ENCODE results near the gene ASCL4. TPM values are rescaled to one million over a fixed set of nuclear protein-coding genes. Genes with fewer than 3 reads are reported as not detected.

Gene ASCL4
- total RNA-seq, 1 experiment from 2014 or later: not detected

- Histone ChIP-seq H2AFZ (ENCODE audit: low read length) (peak overlapping the region; percentile 8), H3K4ac (ENCODE audit: low read depth, low read length) (no peak overlapping the region), H3K4me1 (ENCODE audit: insufficient read depth, low read length) (no peaks in the 10 kb centered on the region), H2BK20ac (ENCODE audit: low read depth, low read length, poor library complexity, severe bottlenecking) (no peak overlapping the region), H3K79me2 (ENCODE audit: insufficient read depth, low read length) (no peaks in the 10 kb centered on the region), H2BK120ac (ENCODE audit: low read depth, low read length, poor library complexity, severe bottlenecking) (no peak overlapping the region), H3K79me1 (ENCODE audit: insufficient read depth, low read depth, low read length, poor library complexity, severe bottlenecking) (no peaks in the 10 kb centered on the region), H4K20me1 (ENCODE audit: control insufficient read depth, insufficient read depth, insufficient read length) (no peaks in the 10 kb centered on the region), H3K23ac (ENCODE audit: insufficient read length, low read depth, low read length) (no peak overlapping the region), H3T11ph (ENCODE audit: low read length) (no peak overlapping the region), H3K18ac (ENCODE audit: insufficient read length, low read depth, low read length) (no peak overlapping the region), H3K56ac (ENCODE audit: insufficient read length, low read depth, low read length) (no peak overlapping the region), H2AK5ac (ENCODE audit: insufficient read length, low read length) (no peak overlapping the region), H4K5ac (ENCODE audit: insufficient read length, low read depth, low read length) (no peak overlapping the region), H4K8ac (replicated peaks; ENCODE audit: insufficient read length, low read depth, low read length) (no peak overlapping the region), H2BK12ac (ENCODE audit: insufficient read length, low read depth, low read length) (no peak overlapping the region), H3K27me3 (ENCODE audit: insufficient read depth, low read length) (no peaks in the 10 kb centered on the region), H3K14ac (ENCODE audit: insufficient read depth, low read length) (no peak overlapping the region), H2BK5ac (ENCODE audit: insufficient read length, low read length) (no peak overlapping the region), H3K9ac (ENCODE audit: extremely low read depth, insufficient read length, low read length) (no peak overlapping the region), H4K91ac (ENCODE audit: insufficient read length, low read depth, low read length) (no peak overlapping the region), H3K9me3 (ENCODE audit: control insufficient read depth, low read depth, low read length) (no peaks in the 10 kb centered on the region), H2BK15ac (ENCODE audit: low read depth, low read length) (no peak overlapping the region), H3K27ac (ENCODE audit: insufficient read length, low read depth, low read length) (no peak overlapping the region), H3K23me2 (ENCODE audit: insufficient read length, low read depth, low read length, poor library complexity, severe bottlenecking) (no peaks in the 10 kb centered on the region), H3K4me2 (ENCODE audit: insufficient read depth, insufficient read length, low read length) (no peak overlapping the region)
- no peaks in the 10 kb centered on the region for H3K36me3 Mint-ChIP-seq (ENCODE audit: insufficient read depth in 1 of 3, low read depth in 3 of 3)
- WGBS (ENCODE audit: extremely low coverage, insufficient read length, low lambda C conversion rate): no CpG with 5 or more reads among the region's 5 CpGs
- peaks cover 38% of the 10 kb centered on the region for H3K27me3 Mint-ChIP-seq (ENCODE audit: low read depth)
- TF ChIP-seq CTCF (conservative IDR thresholded peaks at IDR 0.05): no peak
- no peak overlapping the region for H3K4me3 Mint-ChIP-seq
- DNase-seq: no peak
- H3K4me1 Mint-ChIP-seq: no peaks in the 10 kb centered on the region
- H3K27ac Mint-ChIP-seq: no peak overlapping the region
- no peaks in the 10 kb centered on the region for H3K9me3 Mint-ChIP-seq
Measured at GRCh38 chr12:107767466-107767865, 7.0 kb upstream of the ASCL4 start.

Data from H9 (cell line).